HCT116 (cell line): Measurements from ENCODE around the gene ADCY10. TPM values are rescaled to one million over a fixed set of nuclear protein-coding genes. Genes with fewer than 3 reads are reported as not detected.

ENCODE experiments used
- ATAC-seq: fragments of 200-7000 bp; cut with Tn5 transposase; 2 replicates; pipeline ENCODE4 v1.9.1; 2020; ENCODE audit warnings: mild to moderate bottlenecking, moderate library complexity
- BruUV-seq: library from RNA; stranded (reverse); fragments of 400-500 nt; replicated peaks from 2 replicates; lab custom pipeline; 2021; lab: Mats Ljungman, UMichigan
- CTCF ChIA-PET: fragments of 300-600 bp; sonication (Branson Sonifier 250); formaldehyde crosslinking; loops from one replicate; lab custom pipeline; 2021; ENCODE audit warnings: antibody characterized with exemption; lab: Charles Lee
- POLR2A ChIA-PET: fragments of 300-600, 350-600 bp; sonication (Branson Sonifier 250); formaldehyde crosslinking; loops from one replicate; lab custom pipeline; 2021; ENCODE audit warnings: antibody characterized with exemption; lab: Charles Lee
- RAD21 ChIA-PET, 2 experiments: fragments of 300-600 bp; sonication (Branson Sonifier 250); formaldehyde crosslinking; loops; one replicate each; lab custom pipeline; 2023; ENCODE audit warnings: low total read pairs in 2 of 2; ENCODE audit not compliant: uncharacterized antibody in 2 of 2, unreplicated experiment in 2 of 2, low non-redundant PET in 1 of 2; lab: Charles Lee
- DNase-seq: peaks from one replicate; pipeline ENCODE4 v3.0.0-alpha.2; 2010; ENCODE audit warnings: low read depth, low spot score
- H2AFZ ChIP-seq: fragments of 200-600 bp; shearing (Covaris generic), sonication (generic); 2 replicates; pipeline ENCODE4 v1.6.1; 2017; ENCODE audit warnings: low read depth, mixed run types, mixed read lengths, antibody characterized with exemption, low read length; ENCODE audit not compliant: poor library complexity, severe bottlenecking
- H3K27ac ChIP-seq: 2 replicates; pipeline ENCODE4 v1.5.1; 2012; ENCODE audit warnings: low read depth, low read length
- H3K27me3 ChIP-seq: fragments of 200-600 bp; sonication (generic); 2 replicates; pipeline ENCODE4 v1.6.1; 2016; ENCODE audit warnings: mixed run types, low read length, mixed read lengths; ENCODE audit not compliant: insufficient read depth
- H3K36me3 ChIP-seq, 2 experiments: fragments of 200-500 bp in 1 of 2; fragments of 200-600 bp in 1 of 2; sonication (Bioruptor generic) in 1 of 2; sonication (generic) in 1 of 2; 2 replicates each; pipeline versions ENCODE4 v1.5.1 to v1.6.1; 2014 to 2016; ENCODE audit warnings: low read length in 2 of 2, inconsistent platforms in 1 of 2, mixed read lengths in 1 of 2, mixed run types in 1 of 2; ENCODE audit not compliant: insufficient read depth in 2 of 2, control insufficient read depth in 1 of 2
- H3K4me1 ChIP-seq, 2 experiments: fragments of 200-600 bp in 1 of 2; sonication (generic) in 1 of 2; 2 replicates each; pipeline versions ENCODE4 v1.5.1 to v1.6.1; 2012 to 2017; ENCODE audit warnings: low read length in 2 of 2, inconsistent platforms in 1 of 2, mild to moderate bottlenecking in 1 of 2, mixed read lengths in 1 of 2, mixed run types in 1 of 2, moderate library complexity in 1 of 2; ENCODE audit not compliant: insufficient read depth in 2 of 2, control insufficient read depth in 1 of 2
- H3K4me2 ChIP-seq: fragments of 200-600 bp; sonication (generic); 2 replicates; pipeline ENCODE4 v1.6.1; 2017; ENCODE audit warnings: mixed run types, low read length, mixed read lengths
- H3K4me3 ChIP-seq, 2 experiments: fragments of 200-600 bp in 1 of 2; sonication (generic) in 1 of 2; replicated peaks in 1 of 2; 2 replicates each; pipeline ENCODE4 v1.5.1; 2011 to 2016; ENCODE audit warnings: low read length in 2 of 2, control low read depth in 1 of 2, low read depth in 1 of 2, mild to moderate bottlenecking in 1 of 2, mixed read lengths in 1 of 2, mixed run types in 1 of 2
- H3K79me2 ChIP-seq: fragments of 200-600 bp; sonication (generic); 2 replicates; pipeline ENCODE4 v1.6.1; 2017; ENCODE audit warnings: mild to moderate bottlenecking, mixed run types, low read length, moderate library complexity, mixed read lengths; ENCODE audit not compliant: insufficient read depth
- H3K9ac ChIP-seq: fragments of 200-600 bp; sonication (generic); 2 replicates; pipeline ENCODE4 v1.6.1; 2016; ENCODE audit warnings: low read length, mixed read lengths
- H3K9me2 ChIP-seq: fragments of 200-600 bp; sonication (generic), shearing (Covaris generic); 2 replicates; pipeline ENCODE4 v1.6.1; 2017; ENCODE audit warnings: mixed run types, mild to moderate bottlenecking, moderate library complexity; ENCODE audit not compliant: insufficient read depth
- H3K9me3 ChIP-seq, 2 experiments: fragments of 200-500 bp in 1 of 2; fragments of 200-600 bp in 1 of 2; sonication (Bioruptor generic) in 1 of 2; sonication (generic) in 1 of 2; 2 replicates each; pipeline ENCODE4 v1.6.1; 2014 to 2017; ENCODE audit warnings: low read length in 2 of 2, mixed read lengths in 2 of 2, inconsistent platforms in 1 of 2, low read depth in 1 of 2, mild to moderate bottlenecking in 1 of 2, mixed run types in 1 of 2, moderate library complexity in 1 of 2; ENCODE audit not compliant: control insufficient read depth in 1 of 2, insufficient read depth in 1 of 2
- H4K20me1 ChIP-seq: fragments of 200-600 bp; sonication (generic), shearing (Covaris generic); 2 replicates; pipeline ENCODE4 v1.6.1; 2017; ENCODE audit warnings: mixed run types, mild to moderate bottlenecking, moderate library complexity; ENCODE audit not compliant: insufficient read depth
- CEBPB ChIP-seq: IDR thresholded peaks from 2 replicates; pipeline ENCODE4 v1.6.1; 2012; ENCODE audit warnings: low read depth
- CTCF ChIP-seq, 3 experiments: fragments of 200-600 bp in 1 of 3; sonication (generic) in 1 of 3; IDR thresholded peaks in 2 of 3; conservative IDR thresholded peaks in 1 of 3; 2 replicates each; pipeline ENCODE4 v1.5.1; 2012 to 2017; ENCODE audit warnings: low read depth in 2 of 3, low read length in 2 of 3, antibody characterized with exemption in 1 of 3, borderline replicate concordance in 1 of 3, control low read depth in 1 of 3, mild to moderate bottlenecking in 1 of 3, mixed read lengths in 1 of 3, mixed run types in 1 of 3, moderate library complexity in 1 of 3; ENCODE audit not compliant: insufficient read depth in 1 of 3
- ELF1 ChIP-seq: IDR thresholded peaks from 2 replicates; pipeline ENCODE4 v1.6.1; 2012; ENCODE audit warnings: low read depth, borderline replicate concordance
- EZH2 ChIP-seq: fragments of 200-600 bp; sonication (generic); IDR thresholded peaks from 2 replicates; pipeline ENCODE4 v1.6.1; 2017; ENCODE audit warnings: antibody characterized with exemption, mixed run types
- EZH2phosphoT487 ChIP-seq: fragments of 200-600 bp; IDR thresholded peaks from 2 replicates; pipeline ENCODE4 v1.6.1; 2018; ENCODE audit warnings: antibody characterized with exemption, borderline replicate concordance
- FOSL1 ChIP-seq: IDR thresholded peaks from 2 replicates; pipeline ENCODE4 v1.6.1; 2012; ENCODE audit warnings: low read depth
- POLR2A ChIP-seq: IDR thresholded peaks from 2 replicates; pipeline ENCODE4 v1.7.0; 2011; ENCODE audit warnings: borderline replicate concordance; ENCODE audit not compliant: insufficient read depth, insufficient read length; ENCODE audit errors: extremely low read depth
- POLR2AphosphoS5 ChIP-seq: IDR thresholded peaks from 2 replicates; pipeline ENCODE4 v1.6.1; 2011; ENCODE audit warnings: mild to moderate bottlenecking, low read depth, low read length, moderate library complexity
- SP1 ChIP-seq: IDR thresholded peaks from 2 replicates; pipeline ENCODE4 v1.6.1; 2012; ENCODE audit warnings: low read depth
- SRF ChIP-seq: IDR thresholded peaks from 2 replicates; pipeline ENCODE4 v1.6.1; 2012; ENCODE audit warnings: low read depth
- YY1 ChIP-seq: IDR thresholded peaks from 2 replicates; pipeline ENCODE4 v1.6.1; 2011; ENCODE audit warnings: low read length, low read depth, moderate library complexity, mild to moderate bottlenecking; ENCODE audit not compliant: insufficient replicate concordance; ENCODE audit errors: extremely low read depth
- ZFX ChIP-seq: fragments of 450-650 bp; IDR thresholded peaks from 2 replicates; pipeline ENCODE4 v1.6.1; 2017
- ZNF274 ChIP-seq: fragments of 200-500 bp; sonication (Bioruptor generic); IDR thresholded peaks from 2 replicates; pipeline ENCODE4 v1.6.1; 2014; ENCODE audit warnings: mild to moderate bottlenecking, low read depth, low read length, inconsistent platforms
- intact Hi-C: fragments of 100-400 bp; cut with micrococcal nuclease; formaldehyde crosslinking; loops from 2 replicates; pipeline ENCODE4 v1.10.0; 2022
- total RNA-seq: library from RNA; stranded (reverse); gene quantifications from one replicate; pipeline ENCODE4 v1.2.1, GENCODE V29; 2021; ENCODE audit not compliant: unreplicated experiment
- TF ChIP-seq, protein P1 (sequence below): IDR thresholded peaks from 2 replicates; pipeline ENCODE4 v1.6.1; 2012
- TF ChIP-seq, protein P2 (sequence below): IDR thresholded peaks from 2 replicates; pipeline ENCODE4 v1.6.1; 2012; ENCODE audit warnings: low read depth

Gene ADCY10
- total RNA-seq, 1 experiment from 2014 or later: 0.30 TPM

GRCh38 chr1:167763525-167764220 is 150.3 kb downstream of the ADCY10 start:
- Histone ChIP-seq H3K36me3 (peaks cover 0 to 4% of the 10 kb centered on the region in 2 experiments; a peak in 1 of 4 replicates), H3K9me2 (no peaks in the 10 kb centered on the region), H3K27me3 (no peaks in the 10 kb centered on the region), H4K20me1 (no peaks in the 10 kb centered on the region), H3K4me1 (no peaks in the 10 kb centered on the region), H3K9me3 (no peaks in the 10 kb centered on the region), H3K9ac (no peak overlapping the region), H3K79me2 (peaks cover 42% of the 10 kb centered on the region), H3K27ac (no peak overlapping the region), H3K4me2 (no peak overlapping the region), H2AFZ (no peak overlapping the region), H3K4me3 (no peak overlapping the region)
- CTCF ChIA-PET: no interaction called here
- TF ChIP-seq SP1: no peak
- TF ChIP-seq POLR2AphosphoS5: no peak
- TF ChIP-seq, protein P1, sequence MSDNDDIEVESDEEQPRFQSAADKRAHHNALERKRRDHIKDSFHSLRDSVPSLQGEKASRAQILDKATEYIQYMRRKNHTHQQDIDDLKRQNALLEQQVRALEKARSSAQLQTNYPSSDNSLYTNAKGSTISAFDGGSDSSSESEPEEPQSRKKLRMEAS: no peak
- no peak for TF ChIP-seq EZH2
- no peak for TF ChIP-seq YY1
- TF ChIP-seq ZFX: no peak
- TF ChIP-seq FOSL1: no peak
- TF ChIP-seq CEBPB: no peak
- no peak for TF ChIP-seq CTCF (IDR thresholded peaks at IDR 0.05 in 2 of 3, conservative IDR thresholded peaks at IDR 0.05 in 1 of 3; ENCODE audit: borderline replicate concordance in 1 of 3, insufficient read depth in 1 of 3, low read depth in 2 of 3, low read length in 2 of 3)
- no peak for TF ChIP-seq POLR2A
- TF ChIP-seq, protein P2, sequence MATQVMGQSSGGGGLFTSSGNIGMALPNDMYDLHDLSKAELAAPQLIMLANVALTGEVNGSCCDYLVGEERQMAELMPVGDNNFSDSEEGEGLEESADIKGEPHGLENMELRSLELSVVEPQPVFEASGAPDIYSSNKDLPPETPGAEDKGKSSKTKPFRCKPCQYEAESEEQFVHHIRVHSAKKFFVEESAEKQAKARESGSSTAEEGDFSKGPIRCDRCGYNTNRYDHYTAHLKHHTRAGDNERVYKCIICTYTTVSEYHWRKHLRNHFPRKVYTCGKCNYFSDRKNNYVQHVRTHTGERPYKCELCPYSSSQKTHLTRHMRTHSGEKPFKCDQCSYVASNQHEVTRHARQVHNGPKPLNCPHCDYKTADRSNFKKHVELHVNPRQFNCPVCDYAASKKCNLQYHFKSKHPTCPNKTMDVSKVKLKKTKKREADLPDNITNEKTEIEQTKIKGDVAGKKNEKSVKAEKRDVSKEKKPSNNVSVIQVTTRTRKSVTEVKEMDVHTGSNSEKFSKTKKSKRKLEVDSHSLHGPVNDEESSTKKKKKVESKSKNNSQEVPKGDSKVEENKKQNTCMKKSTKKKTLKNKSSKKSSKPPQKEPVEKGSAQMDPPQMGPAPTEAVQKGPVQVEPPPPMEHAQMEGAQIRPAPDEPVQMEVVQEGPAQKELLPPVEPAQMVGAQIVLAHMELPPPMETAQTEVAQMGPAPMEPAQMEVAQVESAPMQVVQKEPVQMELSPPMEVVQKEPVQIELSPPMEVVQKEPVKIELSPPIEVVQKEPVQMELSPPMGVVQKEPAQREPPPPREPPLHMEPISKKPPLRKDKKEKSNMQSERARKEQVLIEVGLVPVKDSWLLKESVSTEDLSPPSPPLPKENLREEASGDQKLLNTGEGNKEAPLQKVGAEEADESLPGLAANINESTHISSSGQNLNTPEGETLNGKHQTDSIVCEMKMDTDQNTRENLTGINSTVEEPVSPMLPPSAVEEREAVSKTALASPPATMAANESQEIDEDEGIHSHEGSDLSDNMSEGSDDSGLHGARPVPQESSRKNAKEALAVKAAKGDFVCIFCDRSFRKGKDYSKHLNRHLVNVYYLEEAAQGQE: no peak
- no peak for TF ChIP-seq SRF
- TF ChIP-seq ELF1: no peak
- no peak for TF ChIP-seq ZNF274
- TF ChIP-seq EZH2phosphoT487: no peak
- POLR2A ChIA-PET: no interaction called here
- DNase-seq (no peak), ATAC-seq (no peak)
- intact Hi-C loops: no loop called here
- no TSS peak for BruUV-seq
- RAD21 ChIA-PET: no interaction called here
